ENCODE results near the gene CACNA1B. TPM values are rescaled to one million over a fixed set of nuclear protein-coding genes. Genes with fewer than 3 reads are reported as not detected.
"Not testable (repeated sequence)": the region's sequence is repeated elsewhere in the genome, so short reads cannot be mapped to it uniquely, and the experiment has no call there.

CACNA1B gene
- total RNA-seq, 1 donor from 2014 or later: 0.30 TPM

DNA sequence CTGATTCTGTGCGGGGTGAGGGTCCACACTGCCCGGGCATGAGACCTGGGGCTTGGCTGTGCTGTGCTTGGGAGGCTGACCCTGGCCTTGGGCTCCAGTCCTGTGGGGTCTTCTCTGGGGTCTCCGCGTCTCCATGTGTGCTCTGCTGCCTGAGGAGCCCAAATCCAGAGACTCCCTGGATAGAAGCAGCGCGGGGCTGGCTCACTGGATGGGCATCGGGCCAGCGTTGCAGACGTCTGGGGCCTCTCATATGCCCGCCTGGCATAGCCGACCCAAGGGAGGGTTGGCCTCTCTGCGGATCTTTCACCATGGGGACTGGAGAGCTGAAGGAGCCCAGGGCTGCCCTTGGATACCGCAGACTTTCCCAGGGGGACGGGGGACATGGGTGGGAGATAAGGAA lies 12.4 kb downstream of the CACNA1B start:
- DNase-seq: not testable (repeated sequence)

- DNase-seq: not testable (repeated sequence)
Observed at GRCh38 chr9:137890768-137891587, 13.4 kb downstream of the CACNA1B start.

DNA sequence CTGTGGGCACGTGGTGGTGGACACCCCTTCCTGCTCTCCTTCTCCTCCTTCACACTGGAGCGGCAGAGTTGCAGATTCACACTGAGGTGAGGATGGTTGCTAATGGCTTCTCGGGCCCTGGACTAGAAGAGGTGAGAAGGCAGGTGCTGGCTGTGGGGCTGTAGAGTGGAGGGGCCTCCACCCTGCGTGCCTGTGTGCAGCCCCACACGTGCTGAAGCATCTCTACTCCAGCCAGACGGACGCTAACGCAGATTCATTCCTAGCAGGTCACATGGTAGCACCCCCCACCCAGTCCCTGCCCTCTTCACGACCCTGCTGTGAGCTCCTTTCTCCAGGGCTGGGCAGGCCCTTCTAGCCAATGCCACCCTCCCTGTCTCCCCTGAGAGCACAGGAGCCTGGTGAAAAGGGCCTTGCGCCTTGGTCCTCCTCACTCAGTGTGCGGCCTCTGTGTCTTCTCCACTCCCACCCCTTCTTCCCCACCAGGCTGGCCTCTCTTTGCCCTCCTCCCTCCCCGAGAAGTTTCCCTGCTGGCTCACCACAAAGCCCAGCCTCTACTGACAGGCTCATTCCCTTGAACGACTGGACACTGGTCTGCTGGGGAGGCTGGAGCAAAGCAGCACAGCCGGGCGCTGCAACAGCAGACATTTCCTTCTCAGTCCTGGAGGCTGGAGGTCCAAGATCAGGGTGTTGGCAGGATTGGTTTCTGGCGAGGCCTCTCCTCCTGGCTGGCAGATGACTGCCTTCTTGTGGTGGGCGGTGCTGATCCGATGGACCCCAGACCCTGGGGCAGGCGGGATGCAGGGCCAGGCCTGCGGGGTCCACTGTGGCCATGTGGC lies 14.2 kb downstream of the CACNA1B start:
- DNase-seq: no peak

GRCh38 chr9:137892424-137893191 lies 15.0 kb downstream of the CACNA1B start:
- no peak for DNase-seq

- no peak for DNase-seq
Observed at GRCh38 chr9:137893670-137894069, 16.1 kb downstream of the CACNA1B start.

DNA sequence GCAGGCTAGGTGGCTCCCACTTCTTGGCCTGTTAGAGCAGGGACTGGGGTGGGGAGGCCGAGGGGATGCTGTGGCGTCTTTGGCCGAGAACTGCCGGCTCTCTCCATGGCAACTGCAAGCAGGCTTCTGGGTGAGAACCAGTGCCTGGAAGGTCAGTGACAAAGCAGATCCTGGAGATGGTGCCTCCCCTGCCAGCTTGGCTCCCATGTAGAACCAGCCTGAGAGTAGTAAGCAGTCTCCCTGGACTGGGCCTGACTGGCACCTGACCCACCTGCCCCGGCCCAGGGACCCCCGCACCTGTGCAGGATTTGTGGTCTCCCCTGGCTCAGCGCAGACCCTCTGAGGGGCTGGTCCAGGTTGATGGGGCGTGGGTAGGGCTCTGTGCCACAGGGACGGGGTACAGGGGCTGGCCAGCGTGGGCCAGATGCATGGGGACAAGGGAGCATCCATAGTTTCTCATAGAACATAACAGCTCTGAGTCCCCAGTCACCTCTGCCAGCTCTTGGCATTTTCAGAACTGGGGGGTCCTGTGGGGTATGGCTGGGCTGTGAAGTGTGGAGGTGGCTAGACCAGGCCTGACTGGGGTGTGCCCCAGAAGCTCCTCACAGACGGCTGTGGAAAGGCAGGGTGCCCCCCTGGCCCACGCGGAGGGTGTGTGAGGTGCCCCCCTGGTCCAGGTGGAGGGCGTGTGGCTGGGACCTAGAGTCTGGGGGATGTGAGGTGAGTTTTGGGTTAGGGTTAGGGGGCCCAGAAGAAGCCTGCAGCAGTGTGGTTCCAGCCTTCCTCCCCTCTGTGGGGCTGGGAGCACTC lies 22.2 kb downstream of the CACNA1B start:
- no peak for DNase-seq

- DNase-seq: no peak
Observed at GRCh38 chr9:137900584-137901310, 23.2 kb downstream of the CACNA1B start.

GRCh38 chr9:137902646-137903045 lies 25.1 kb downstream of the CACNA1B start:
- DNase-seq: no peak

GRCh38 chr9:137905740-137906139 lies 28.2 kb downstream of the CACNA1B start:
- DNase-seq: no peak

DNA sequence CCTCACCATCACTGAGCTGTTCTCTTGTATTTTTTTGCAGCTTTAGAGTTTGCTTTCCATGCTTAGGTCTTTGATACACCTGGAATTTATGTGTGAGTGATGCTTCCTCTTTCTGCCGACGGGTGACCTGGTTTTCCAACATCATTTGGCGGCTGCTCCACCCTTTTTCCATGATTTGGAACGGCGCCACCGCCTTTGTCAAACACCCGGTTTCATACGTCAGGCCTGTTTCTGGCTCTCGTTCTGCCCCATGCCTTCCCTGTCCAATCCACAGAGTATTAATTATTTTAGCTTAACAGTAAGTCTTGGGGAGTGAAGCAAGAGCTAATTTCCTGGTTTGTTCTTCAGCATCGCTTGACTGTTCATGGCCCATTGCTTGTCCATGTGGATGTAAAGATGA lies 30.2 kb downstream of the CACNA1B start:
- DNase-seq: no peak

GRCh38 chr9:137912671-137913070 lies 35.1 kb downstream of the CACNA1B start:
- no peak for DNase-seq

- no peak for DNase-seq
Observed at GRCh38 chr9:137913132-137913531, 35.5 kb downstream of the CACNA1B start.

GRCh38 chr9:137913771-137914767 lies 36.5 kb downstream of the CACNA1B start:
- no peak for DNase-seq

DNA sequence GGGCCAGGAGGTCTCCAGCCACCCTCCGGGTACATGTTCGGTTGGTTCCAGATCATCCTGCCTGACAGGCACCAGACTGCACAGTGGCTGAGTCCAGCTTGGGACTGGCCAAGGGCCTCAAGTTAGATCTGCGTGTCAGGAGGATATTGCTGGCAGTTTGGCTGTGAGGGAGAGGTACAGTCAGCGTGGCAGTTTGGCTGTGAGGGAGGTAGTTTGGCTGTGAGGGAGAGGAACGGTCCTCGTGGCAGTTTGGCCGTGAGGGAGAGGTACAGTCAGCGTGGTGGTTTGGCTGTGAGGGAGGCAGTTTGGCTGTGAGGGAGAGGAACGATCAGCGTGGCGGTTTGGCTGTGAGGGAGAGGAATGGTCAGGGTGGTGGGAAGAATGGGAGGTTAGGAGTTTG lies 39.0 kb downstream of the CACNA1B start:
- no peak for DNase-seq

DNA sequence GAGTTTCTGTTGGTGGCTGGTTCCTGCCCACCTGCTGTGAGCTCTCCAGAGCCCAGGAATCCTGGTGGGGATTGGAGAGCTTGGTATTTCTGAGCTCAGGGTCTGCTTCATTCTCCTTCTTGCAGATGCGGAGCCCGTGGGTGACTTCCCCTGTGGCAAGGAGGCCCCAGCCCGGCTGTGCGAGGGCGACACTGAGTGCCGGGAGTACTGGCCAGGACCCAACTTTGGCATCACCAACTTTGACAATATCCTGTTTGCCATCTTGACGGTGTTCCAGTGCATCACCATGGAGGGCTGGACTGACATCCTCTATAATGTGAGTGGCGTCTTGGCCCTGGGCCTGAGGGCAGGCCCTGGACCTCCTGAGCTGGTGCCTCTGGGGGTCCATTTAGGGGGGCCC lies 39.5 kb downstream of the CACNA1B start:
- DNase-seq: no peak

DNA sequence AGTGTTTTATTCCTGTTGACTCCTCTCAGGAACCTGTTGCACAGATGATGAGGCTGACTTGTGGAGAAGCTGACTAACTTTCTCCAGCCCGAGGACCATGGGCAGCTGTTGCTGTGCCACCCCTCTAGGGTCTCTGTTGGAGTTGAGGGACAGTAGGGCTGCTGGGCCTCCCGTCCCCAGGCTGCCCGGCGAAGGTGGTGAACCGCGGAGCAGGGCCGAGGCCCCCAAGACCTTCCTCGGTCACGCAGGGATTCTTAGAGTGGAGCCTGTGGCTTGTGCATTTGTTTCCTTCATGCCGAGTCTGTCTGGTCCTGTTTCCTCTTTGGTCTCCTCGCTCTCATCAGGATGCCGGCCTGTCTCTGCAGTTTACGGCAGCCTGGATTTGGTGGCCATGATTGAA lies 40.2 kb downstream of the CACNA1B start:
- DNase-seq: no peak

DNA sequence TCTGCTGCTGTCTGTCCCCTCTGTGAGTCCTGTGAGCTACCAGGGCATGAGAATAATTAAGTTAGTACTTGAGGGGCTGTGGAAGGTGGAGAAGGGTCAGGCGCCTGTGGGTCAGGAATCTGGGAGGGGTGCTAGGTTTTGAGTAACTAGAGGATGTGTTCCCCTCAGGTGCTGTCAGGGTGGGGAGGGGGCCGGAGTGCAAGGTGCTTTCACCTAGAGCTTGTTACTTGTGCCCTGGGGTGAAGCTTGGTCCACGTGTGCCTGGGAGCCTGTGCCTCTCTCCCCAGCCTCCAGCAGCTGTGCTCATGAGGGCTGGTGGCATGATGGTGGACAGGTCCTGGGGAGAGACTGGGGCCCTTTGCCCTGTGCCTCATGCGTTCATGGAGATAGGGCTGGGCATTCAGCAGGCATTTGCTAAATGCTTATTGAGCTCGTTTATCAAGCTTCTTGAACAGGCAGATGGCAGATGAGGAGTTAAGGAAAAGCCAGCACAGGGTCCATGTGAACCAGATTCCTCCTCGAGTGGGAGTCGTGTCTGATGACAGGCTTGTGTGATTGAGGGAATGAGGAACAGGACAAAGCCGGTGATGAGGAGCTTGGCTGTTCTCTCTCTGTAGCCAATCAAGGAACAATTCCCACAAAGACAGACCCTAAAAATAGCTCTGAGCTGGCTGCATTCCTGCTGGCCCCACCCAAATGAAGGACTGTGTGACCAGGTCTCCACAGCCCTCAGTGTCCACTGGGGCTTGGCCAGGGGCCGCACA lies 40.9 kb downstream of the CACNA1B start:
- DNase-seq: no peak

- no peak for DNase-seq
Observed at GRCh38 chr9:137919095-137919465, 41.5 kb downstream of the CACNA1B start.

- DNase-seq: no peak
Observed at GRCh38 chr9:137919649-137920141, 42.1 kb downstream of the CACNA1B start.
